ENCODE measurements around the gene MNX1. TPM values are rescaled to one million over a fixed set of nuclear protein-coding genes. Genes with fewer than 3 reads are reported as not detected.

MNX1 gene
- total RNA-seq, 1 donor from 2014 or later, result 2.0 TPM

DNA sequence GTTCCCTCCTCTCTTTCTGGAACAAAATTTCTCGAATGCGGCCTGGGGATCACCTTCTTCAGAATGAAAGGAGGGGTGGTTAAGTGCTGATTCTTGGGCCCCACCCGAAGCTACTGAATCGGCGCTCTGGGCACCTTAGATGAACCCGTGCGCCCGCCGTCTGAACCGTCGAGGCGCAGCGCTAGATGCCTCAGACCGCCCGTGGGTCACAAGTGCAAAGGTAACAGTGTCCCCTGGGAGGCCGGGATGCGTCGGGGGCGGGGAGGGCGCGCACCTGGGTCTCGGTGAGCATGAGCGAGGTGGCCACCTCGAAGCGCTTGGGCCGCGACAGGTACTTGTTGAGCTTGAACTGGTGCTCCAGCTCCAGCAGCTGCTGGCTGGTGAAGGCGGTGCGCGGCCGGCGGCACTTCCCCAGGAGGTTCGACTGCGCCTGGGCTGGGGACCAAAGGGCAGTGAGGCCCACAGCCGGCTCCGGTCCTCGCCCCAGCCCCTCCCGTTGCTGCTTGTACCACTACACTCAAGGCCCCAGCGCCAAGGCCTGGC is 4.2 kb downstream of the MNX1 start:
- H3K36me3 ChIP-seq (ENCODE audit: control insufficient read depth, insufficient read depth, low read length), result no peaks in the 10 kb centered on the region
- TF ChIP-seq CTCF (IDR thresholded peaks at IDR 0.05; ENCODE audit: insufficient read depth, low read length, poor library complexity, severe bottlenecking), result no peak
- DNase-seq (ENCODE audit: low read depth), result no peak
- H3K27me3 ChIP-seq (ENCODE audit: control insufficient read depth, insufficient read depth, low read length), result peaks cover 93% of the 10 kb centered on the region
- no peak overlapping the region for H3K4me3 ChIP-seq (ENCODE audit: low read depth, low read length)

GRCh38 chr7:157005456-157006204 is 4.8 kb downstream of the MNX1 start:
- peaks cover 93% of the 10 kb centered on the region for H3K27me3 ChIP-seq (ENCODE audit: control insufficient read depth, insufficient read depth, low read length)
- no peak for TF ChIP-seq CTCF (IDR thresholded peaks at IDR 0.05; ENCODE audit: insufficient read depth, low read length, poor library complexity, severe bottlenecking)
- H3K4me3 ChIP-seq (ENCODE audit: low read depth, low read length), result no peak overlapping the region
- DNase-seq (ENCODE audit: low read depth), result no peak
- H3K36me3 ChIP-seq (ENCODE audit: control insufficient read depth, insufficient read depth, low read length), result no peaks in the 10 kb centered on the region

DNA sequence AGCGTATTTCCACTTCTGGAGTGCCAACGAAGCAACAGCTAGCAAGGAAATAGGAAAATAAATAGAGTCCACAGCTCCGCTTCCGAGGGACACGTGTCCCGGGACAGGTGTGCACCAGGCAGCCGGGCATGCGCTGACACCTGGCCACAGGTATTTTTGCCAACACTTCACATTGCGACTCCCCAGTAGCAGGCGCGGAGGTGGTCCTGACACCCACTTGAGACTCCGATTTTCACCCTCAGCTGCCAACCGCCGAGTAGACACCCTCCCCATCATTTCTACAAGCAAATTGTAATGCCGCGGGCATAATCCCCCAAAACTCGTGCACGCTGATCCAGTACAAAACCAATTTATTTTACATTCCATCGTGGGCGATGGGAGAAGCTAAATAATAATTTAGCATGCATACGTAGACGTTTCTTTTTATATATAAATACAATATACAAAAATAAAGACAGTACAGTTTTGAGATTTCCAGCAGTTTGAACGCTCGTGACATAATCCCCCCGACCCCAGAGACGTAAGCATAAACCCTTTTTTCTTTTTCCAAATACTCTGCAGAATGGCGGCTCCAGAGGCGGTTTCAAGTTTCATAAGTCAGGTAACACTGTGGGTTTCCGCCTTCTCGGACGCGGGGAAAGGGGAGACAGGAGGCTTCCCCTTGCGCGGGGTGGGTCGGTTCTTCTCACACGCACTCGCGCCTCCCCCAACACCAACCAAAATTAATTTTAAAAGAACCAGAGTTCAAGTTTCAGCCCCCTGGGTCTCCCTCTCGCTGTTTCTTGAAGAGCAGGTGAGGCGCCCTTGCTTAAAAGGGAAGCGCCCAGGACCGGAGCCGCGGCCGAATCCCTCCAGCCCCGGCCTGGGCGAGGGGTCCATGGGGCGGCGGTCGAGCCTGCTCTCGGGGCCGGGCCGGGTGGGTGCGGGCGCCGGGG is 5.7 kb downstream of the MNX1 start:
- H3K27me3 ChIP-seq (ENCODE audit: control insufficient read depth, insufficient read depth, low read length), result peaks cover 93% of the 10 kb centered on the region
- H3K36me3 ChIP-seq (ENCODE audit: control insufficient read depth, insufficient read depth, low read length), result no peaks in the 10 kb centered on the region
- H3K4me3 ChIP-seq (ENCODE audit: low read depth, low read length), result no peak overlapping the region
- DNase-seq (ENCODE audit: low read depth), result no peak
- TF ChIP-seq CTCF (IDR thresholded peaks at IDR 0.05; ENCODE audit: insufficient read depth, low read length, poor library complexity, severe bottlenecking), result no peak

GRCh38 chr7:157003756-157004520 is 6.5 kb downstream of the MNX1 start:
- no peak for TF ChIP-seq CTCF (IDR thresholded peaks at IDR 0.05; ENCODE audit: insufficient read depth, low read length, poor library complexity, severe bottlenecking)
- DNase-seq (ENCODE audit: low read depth), result no peak
- Histone ChIP-seq H3K4me3 (ENCODE audit: low read depth, low read length) (no peak overlapping the region), H3K27me3 (ENCODE audit: control insufficient read depth, insufficient read depth, low read length) (peaks cover 95% of the 10 kb centered on the region), H3K36me3 (ENCODE audit: control insufficient read depth, insufficient read depth, low read length) (no peaks in the 10 kb centered on the region)

- TF ChIP-seq CTCF (IDR thresholded peaks at IDR 0.05; ENCODE audit: insufficient read depth, low read length, poor library complexity, severe bottlenecking), result no peak
- no peak for DNase-seq (ENCODE audit: low read depth)
- H3K36me3 ChIP-seq (ENCODE audit: control insufficient read depth, insufficient read depth, low read length), result no peaks in the 10 kb centered on the region
- peaks cover 94% of the 10 kb centered on the region for H3K27me3 ChIP-seq (ENCODE audit: control insufficient read depth, insufficient read depth, low read length)
- no peak overlapping the region for H3K4me3 ChIP-seq (ENCODE audit: low read depth, low read length)
Measured at GRCh38 chr7:157003445-157003755, 7.1 kb downstream of the MNX1 start.
